ENCODE data around the gene ARMC7.
A peak's percentile ranks its signal among the peaks of the same experiment; 100 is the strongest.
"Not testable (repeated sequence)": the region's sequence is repeated elsewhere in the genome, so short reads cannot be mapped to it uniquely, and the experiment has no call there.

The ARMC7 gene

GRCh38 chr17:75129576-75129975 lies 19.8 kb downstream of the ARMC7 start:
- DNase-seq (ENCODE audit: low read depth in 2 of 2): no peak

GRCh38 chr17:75130059-75130631 lies 20.4 kb downstream of the ARMC7 start:
- no peak for DNase-seq (ENCODE audit: low read depth in 2 of 2)

GRCh38 chr17:75130632-75131277 lies 21.0 kb downstream of the ARMC7 start:
- DNase-seq (ENCODE audit: low read depth in 2 of 2): peak in 1 of 2 donors; percentile 25

GRCh38 chr17:75131278-75132017 lies 21.7 kb downstream of the ARMC7 start, which contains the start of gene NT5C:
Gene NT5C (minus strand): TSS chr17:75131742. CDS start chr17:75131707, 35 bp downstream.
- peak; percentile 59 to 70 for DNase-seq (ENCODE audit: low read depth in 2 of 2)

GRCh38 chr17:75132018-75133000 lies 22.5 kb downstream of the ARMC7 start:
- not testable (repeated sequence) for DNase-seq (ENCODE audit: low read depth in 2 of 2)

GRCh38 chr17:75133001-75133400 lies 23.2 kb downstream of the ARMC7 start:
- no peak for DNase-seq (ENCODE audit: low read depth in 2 of 2)

GRCh38 chr17:75133607-75134347 lies 24.0 kb downstream of the ARMC7 start:
- not testable (repeated sequence) for DNase-seq (ENCODE audit: low read depth in 2 of 2)

GRCh38 chr17:75135452-75135851 lies 25.7 kb downstream of the ARMC7 start:
- DNase-seq (ENCODE audit: low read depth in 2 of 2): no peak

- no peak for DNase-seq (ENCODE audit: low read depth in 2 of 2)
Measured at GRCh38 chr17:75135946-75136345, 26.2 kb downstream of the ARMC7 start.

GRCh38 chr17:75137762-75138161 lies 28.0 kb downstream of the ARMC7 start:
- DNase-seq (ENCODE audit: low read depth in 2 of 2): not testable (repeated sequence)

GRCh38 chr17:75138519-75138918 lies 28.8 kb downstream of the ARMC7 start:
- DNase-seq (ENCODE audit: low read depth in 2 of 2): no peak

- no peak for DNase-seq (ENCODE audit: low read depth in 2 of 2)
Measured at GRCh38 chr17:75142236-75142971, 32.6 kb downstream of the ARMC7 start.

GRCh38 chr17:75144816-75145512 lies 35.2 kb downstream of the ARMC7 start:
- no peak for DNase-seq (ENCODE audit: low read depth in 2 of 2)

- DNase-seq (ENCODE audit: low read depth in 2 of 2): no peak
Measured at GRCh38 chr17:75146592-75146991, 36.8 kb downstream of the ARMC7 start.

GRCh38 chr17:75147878-75148546 lies 38.2 kb downstream of the ARMC7 start:
- no peak for DNase-seq (ENCODE audit: low read depth in 2 of 2)

GRCh38 chr17:75151930-75152329 lies 42.2 kb downstream of the ARMC7 start:
- DNase-seq (ENCODE audit: low read depth in 2 of 2): no peak

- DNase-seq (ENCODE audit: low read depth in 2 of 2): no peak
Measured at GRCh38 chr17:75152523-75152921, 42.8 kb downstream of the ARMC7 start.

- DNase-seq (ENCODE audit: low read depth in 2 of 2): no peak
Measured at GRCh38 chr17:75152922-75153779, 43.4 kb downstream of the ARMC7 start.
